ENCODE data around the gene HAVCR2. TPM values are rescaled to one million over a fixed set of nuclear protein-coding genes. Genes with fewer than 3 reads are reported as not detected.

HAVCR2 gene
- total and polyA plus RNA-seq, 4 donors = 1.4 to 9.4 (median 4.4) TPM

GRCh38 chr5:157067005-157067404, 41.8 kb downstream of the HAVCR2 start:
- H3K27ac ChIP-seq (ENCODE audit: low read depth in 1 of 2, low read length in 2 of 2) = no peak overlapping the region
- DNase-seq (ENCODE audit: low spot score) = no peak
- H3K9me3 ChIP-seq (ENCODE audit: control insufficient read depth in 4 of 4, low read length in 3 of 4) = no peaks in the 10 kb centered on the region
- no peaks in the 10 kb centered on the region for H3K4me1 ChIP-seq (ENCODE audit: control insufficient read depth in 4 of 4, insufficient read depth in 4 of 4, low read length in 3 of 4)
- H3K36me3 ChIP-seq (ENCODE audit: control insufficient read depth in 4 of 4, insufficient read depth in 3 of 4, low read depth in 1 of 4, low read length in 3 of 4) = no peaks in the 10 kb centered on the region
- WGBS = 50% methylated on average over 2 of the region's 2 CpGs
- H3K9ac ChIP-seq (ENCODE audit: low read depth in 1 of 2, low read length in 2 of 2) = no peak overlapping the region
- TF ChIP-seq CTCF (IDR thresholded peaks at IDR 0.05; ENCODE audit: low read depth, low read length, missing input control) = no peak
- H3K27me3 ChIP-seq (ENCODE audit: control insufficient read depth in 4 of 4, insufficient read depth in 4 of 4, low read length in 3 of 4) = no peaks in the 10 kb centered on the region
- H3K4me3 ChIP-seq (ENCODE audit: low read depth in 1 of 3, low read length in 3 of 3) = no peak overlapping the region

GRCh38 chr5:157066080-157066479, 42.8 kb downstream of the HAVCR2 start:
- WGBS = 88% methylated on average over 2 of the region's 2 CpGs
- Histone ChIP-seq H3K36me3 (ENCODE audit: control insufficient read depth in 4 of 4, insufficient read depth in 3 of 4, low read depth in 1 of 4, low read length in 3 of 4) (no peaks in the 10 kb centered on the region), H3K4me3 (ENCODE audit: low read depth in 1 of 3, low read length in 3 of 3) (no peak overlapping the region), H3K27ac (ENCODE audit: low read depth in 1 of 2, low read length in 2 of 2) (no peak overlapping the region), H3K9ac (ENCODE audit: low read depth in 1 of 2, low read length in 2 of 2) (no peak overlapping the region), H3K9me3 (ENCODE audit: control insufficient read depth in 4 of 4, low read length in 3 of 4) (no peaks in the 10 kb centered on the region), H3K27me3 (ENCODE audit: control insufficient read depth in 4 of 4, insufficient read depth in 4 of 4, low read length in 3 of 4) (no peaks in the 10 kb centered on the region), H3K4me1 (ENCODE audit: control insufficient read depth in 4 of 4, insufficient read depth in 4 of 4, low read length in 3 of 4) (no peaks in the 10 kb centered on the region)
- TF ChIP-seq MAX (IDR thresholded peaks at IDR 0.05) (no peak), RAD21 (IDR thresholded peaks at IDR 0.05) (no peak), JUND (IDR thresholded peaks at IDR 0.05) (no peak), HNF4G (IDR thresholded peaks at IDR 0.05) (no peak), REST (IDR thresholded peaks at IDR 0.05) (no peak), CTCF (IDR thresholded peaks at IDR 0.05; ENCODE audit: low read depth, low read length, missing input control) (no peak), TAF1 (conservative IDR thresholded peaks at IDR 0.05) (no peak), YY1 (IDR thresholded peaks at IDR 0.05) (no peak), ZBTB33 (IDR thresholded peaks at IDR 0.05) (no peak), HNF4A (conservative IDR thresholded peaks at IDR 0.05) (no peak), EGR1 (IDR thresholded peaks at IDR 0.05; ENCODE audit: low read depth in 2 of 2) (no peak), FOXA1 (IDR thresholded peaks at IDR 0.05) (no peak)
- no peak for DNase-seq (ENCODE audit: low spot score)
